COLO668 (cell line): ENCODE results near the gene DDX3Y.

Experiments
- DNase-seq: peaks from one replicate; lab custom pipeline; 2025; ENCODE audit not compliant: unreplicated experiment; lab: John Stamatoyannopoulos, UW

The DDX3Y gene

GRCh38 chrY:12904618-12905516, at the start of gene DDX3Y:
Gene DDX3Y (plus strand): TSS chrY:12904868. CDS start chrY:12904937, 69 bp downstream.
- no peak for DNase-seq

DNA sequence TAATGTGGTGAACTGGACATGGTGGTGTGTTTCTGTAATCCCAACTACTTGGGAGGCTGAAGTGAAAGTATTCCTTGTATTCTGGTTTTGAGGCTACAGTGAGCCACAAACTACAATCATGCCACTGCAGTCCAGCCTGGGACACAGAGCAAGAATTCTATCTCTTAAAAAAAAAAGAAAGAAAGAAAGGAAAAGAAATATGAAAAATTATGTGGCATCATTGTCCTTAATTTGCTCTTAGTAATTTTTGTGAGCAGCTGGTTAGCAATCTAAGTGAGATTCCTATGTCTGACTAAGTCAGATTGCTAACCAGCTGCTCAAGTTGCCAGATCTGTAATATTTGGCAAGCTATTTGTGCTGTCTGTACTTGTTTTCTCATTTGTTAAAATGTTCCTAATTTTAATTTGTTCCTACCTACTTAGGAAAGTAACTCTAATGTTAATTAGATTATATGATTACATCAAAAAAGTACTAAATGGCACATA, 48.8 kb upstream of the DDX3Y start:
- no peak for DNase-seq

DNA sequence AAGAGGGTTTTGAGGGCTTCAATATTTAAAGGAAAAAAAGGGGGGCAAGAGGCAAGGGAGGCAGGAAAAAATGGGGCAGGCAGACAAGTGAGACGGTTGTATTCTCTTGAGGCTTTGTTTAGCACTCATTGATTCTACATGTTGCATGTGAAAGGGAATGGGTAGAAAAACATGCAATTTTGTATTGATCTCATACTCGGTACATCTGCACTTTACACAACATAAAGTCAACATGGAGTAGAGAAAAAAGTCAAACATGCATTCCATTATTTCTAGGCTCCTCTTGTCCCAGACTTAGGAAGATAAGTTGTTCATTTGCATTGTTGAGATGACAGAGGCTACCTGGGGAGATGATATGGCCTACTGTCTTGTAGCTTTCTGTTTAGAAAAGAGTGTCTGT, 36.7 kb upstream of the DDX3Y start:
- no peak for DNase-seq

- no peak for DNase-seq
Observed at GRCh38 chrY:12896973-12897372, 7.7 kb upstream of the DDX3Y start.

- DNase-seq = no peak
Observed at GRCh38 chrY:12898604-12899003, 6.1 kb upstream of the DDX3Y start.

DNA sequence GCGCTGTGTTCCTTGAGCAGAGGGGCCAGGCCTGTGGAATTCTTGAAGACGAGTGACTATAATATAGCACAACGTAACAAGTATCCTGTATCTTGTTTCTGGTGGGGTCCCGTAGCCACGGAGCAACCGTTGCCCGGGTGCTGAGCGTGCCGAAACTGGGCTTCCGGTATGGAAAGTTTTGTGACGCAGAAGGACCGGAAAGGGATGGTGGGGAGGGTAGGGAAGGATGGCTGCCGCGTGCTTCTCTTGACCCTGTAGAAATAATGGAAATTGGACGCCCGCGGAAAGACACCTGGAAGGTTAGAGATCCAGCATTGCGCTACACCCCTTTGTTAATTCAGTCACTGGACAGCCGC, 827 bp downstream of the DDX3Y start:
- no peak for DNase-seq

DNA sequence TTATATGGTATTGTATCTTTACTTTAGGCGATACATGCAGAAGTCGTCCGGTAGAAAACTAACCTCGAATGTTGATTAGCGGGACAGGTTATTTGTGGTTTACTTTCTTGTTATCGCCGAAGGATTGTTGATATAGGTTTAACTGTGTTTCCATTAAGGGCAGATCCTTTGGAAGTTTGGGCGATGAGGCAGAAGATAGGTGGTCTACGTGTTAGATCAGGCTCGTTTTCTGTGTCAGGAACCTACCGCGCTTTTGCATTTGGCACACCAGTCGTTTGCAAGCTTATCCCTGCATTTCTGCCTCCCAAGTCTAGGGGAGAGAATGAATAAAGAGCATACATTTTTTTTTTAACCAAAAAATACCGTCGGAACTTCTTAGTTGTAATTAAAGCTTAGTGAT, 1.2 kb downstream of the DDX3Y start:
- DNase-seq = no peak

- DNase-seq = no peak
Observed at GRCh38 chrY:12913541-12913940, 8.9 kb downstream of the DDX3Y start.

GRCh38 chrY:12928043-12928442, 23.4 kb downstream of the DDX3Y start:
- no peak for DNase-seq

GRCh38 chrY:12941725-12942687, 37.3 kb downstream of the DDX3Y start:
- no peak for DNase-seq
